T-cell (primary cell): Measurements from ENCODE around the gene RAF1. TPM values are rescaled to one million over a fixed set of nuclear protein-coding genes. Genes with fewer than 3 reads are reported as not detected.
A peak's percentile ranks its signal among the peaks of the same experiment; 100 is the strongest.

ENCODE experiments used
- ATAC-seq, 4 experiments: fragments of 200-7000 bp in 3 of 4; fragments of 150-1000 bp in 1 of 4; cut with Tn5 transposase; replicated peaks in 1 of 4; 1 replicate in 3 of 4; 2 replicates in 1 of 4; pipeline ENCODE4 v1.10.0; 2021; ENCODE audit warnings: moderate library complexity in 3 of 4, mild to moderate bottlenecking in 2 of 4, moderate number of reproducible peaks in 1 of 4
- CTCF ChIA-PET, 2 donors: fragments of 300-600 bp; sonication (Branson Sonifier 250); formaldehyde crosslinking; loops; one replicate each; lab custom pipeline; 2022; ENCODE audit warnings: antibody characterized with exemption in 2 of 2; lab: Charles Lee
- POLR2A ChIA-PET, 2 donors: fragments of 300-600 bp; sonication (Branson Sonifier 250); formaldehyde crosslinking; loops; one replicate each; lab custom pipeline; 2022; ENCODE audit warnings: antibody characterized with exemption in 2 of 2; lab: Charles Lee
- DNase-seq, 35 experiments: peaks; one replicate each; pipeline versions ENCODE4 v3.0.0 to v3.0.0-alpha.2; 2013 to 2023
- H3K27ac ChIP-seq: one replicate; pipeline ENCODE4 v1.5.1; 2013; ENCODE audit warnings: low read length
- H3K27me3 ChIP-seq, 2 experiments: replicated peaks in 1 of 2; 1 replicate in 1 of 2; 2 replicates in 1 of 2; pipeline versions ENCODE4 v1.6.1 to v1.7.0; 2013; ENCODE audit warnings: low read length in 1 of 2, mixed read lengths in 1 of 2; ENCODE audit not compliant: control insufficient read depth in 2 of 2, insufficient read depth in 2 of 2; ENCODE audit errors: extremely low read depth in 1 of 2
- H3K36me3 ChIP-seq, 2 donors: 1 replicate in 1 of 2; 2 replicates in 1 of 2; pipeline versions ENCODE4 v1.6.1 to v1.7.0; 2013; ENCODE audit warnings: low read length in 1 of 2; ENCODE audit not compliant: control insufficient read depth in 2 of 2, insufficient read depth in 1 of 2; ENCODE audit errors: extremely low read depth in 1 of 2
- H3K4me1 ChIP-seq, 2 experiments: 1 replicate in 1 of 2; 2 replicates in 1 of 2; pipeline versions ENCODE4 v1.6.1 to v1.7.0; 2013; ENCODE audit warnings: low read length in 2 of 2, mixed read lengths in 1 of 2; ENCODE audit not compliant: insufficient read depth in 2 of 2, control insufficient read depth in 1 of 2; ENCODE audit errors: extremely low read depth in 1 of 2
- H3K4me3 ChIP-seq, 2 donors: 1 replicate in 1 of 2; 2 replicates in 1 of 2; pipeline versions ENCODE4 v1.5.1 to v1.7.0; 2013; ENCODE audit warnings: mild to moderate bottlenecking in 2 of 2, low read length in 1 of 2, moderate library complexity in 1 of 2; ENCODE audit not compliant: control insufficient read depth in 1 of 2; ENCODE audit errors: extremely low read depth in 1 of 2
- H3K9me3 ChIP-seq: 2 replicates; pipeline ENCODE4 v1.7.0; 2013
- H3K27ac Mint-ChIP-seq, 2 donors: one replicate each; pipeline ENCODE4 v1.8.0; 2020 to 2021; ENCODE audit warnings: mild to moderate bottlenecking in 2 of 2, mixed read lengths in 2 of 2
- H3K27me3 Mint-ChIP-seq, 2 donors: one replicate each; pipeline ENCODE4 v1.8.0; 2021 to 2022; ENCODE audit warnings: mixed read lengths in 2 of 2
- H3K36me3 Mint-ChIP-seq: one replicate; pipeline ENCODE4 v1.8.0; 2021; ENCODE audit warnings: mixed read lengths
- H3K4me1 Mint-ChIP-seq, 3 donors: one replicate each; pipeline ENCODE4 v1.8.0; 2020 to 2022; ENCODE audit warnings: mixed read lengths in 3 of 3, mild to moderate bottlenecking in 1 of 3
- H3K4me3 Mint-ChIP-seq, 3 donors: one replicate each; pipeline ENCODE4 v1.8.0; 2020 to 2022; ENCODE audit warnings: mild to moderate bottlenecking in 3 of 3, mixed read lengths in 3 of 3, moderate library complexity in 3 of 3
- H3K9me3 Mint-ChIP-seq, 3 donors: one replicate each; pipeline ENCODE4 v1.8.0; 2020 to 2022; ENCODE audit warnings: mixed read lengths in 3 of 3
- WGBS: methylation state at CpG from one replicate; pipeline ENCODE4 v1.1.5; 2013; ENCODE audit warnings: missing lambda C conversion rate; ENCODE audit not compliant: insufficient coverage; 5-methylcytosine and 5-hydroxymethylcytosine counted together
- total RNA-seq, 35 experiments: library from RNA in 6 of 35; stranded (reverse) in 6 of 35; fragments of 120-200 nt in 1 of 35; gene quantifications; one replicate each; pipeline versions ENCODE4 v1.2.1 to v1.2.4 and lab custom pipeline; 2013 to 2026

The RAF1 gene
- total RNA-seq, 5 donors from 2014 or later (not counting 1 experiment from before 2014, with no cell fraction given), result 95.3 to 112 (median 105) TPM

- peaks cover 3% of the 10 kb centered on the region for H3K36me3 Mint-ChIP-seq
- 90% methylated on average over 2 of the region's 3 CpGs for WGBS
- H3K36me3 ChIP-seq, result no peaks in the 10 kb centered on the region
- H3K27me3 ChIP-seq, result peaks cover 0 to 16% of the 10 kb centered on the region in 2 experiments
- no peak overlapping the region for H3K27ac ChIP-seq
- peaks cover 16 to 17% of the 10 kb centered on the region in 2 experiments for H3K4me1 ChIP-seq
- H3K27me3 Mint-ChIP-seq, result peaks cover 10 to 19% of the 10 kb centered on the region in 2 donors
- H3K4me3 Mint-ChIP-seq, result peak overlapping the region in 1 of 3 donors; percentile 95
- DNase-seq, result no peak
- ChIA-PET CTCF (no interaction called here), POLR2A (no interaction called here)
- no peak overlapping the region for H3K4me3 ChIP-seq
- H3K27ac Mint-ChIP-seq, result no peak overlapping the region
- no peak for ATAC-seq
- H3K4me1 Mint-ChIP-seq, result peaks cover 65 to 68% (median 67%) of the 10 kb centered on the region in 3 donors
- no peaks in the 10 kb centered on the region for H3K9me3 ChIP-seq
- H3K9me3 Mint-ChIP-seq, result no peaks in the 10 kb centered on the region
Measured at GRCh38 chr3:12559520-12559919, 104.4 kb downstream of the RAF1 start.

- POLR2A ChIA-PET, result interaction anchor here (0.5 kb wide), 2 partner anchors 15 to 19 kb away, joined by 3 to 6 read pairs; no protein-coding TSS in a partner anchor
- Mint-ChIP-seq H3K27me3 (peaks cover 15 to 26% of the 10 kb centered on the region in 2 donors), H3K9me3 (no peaks in the 10 kb centered on the region), H3K4me1 (peaks cover 64 to 70% (median 67%) of the 10 kb centered on the region in 3 donors), H3K4me3 (peak overlapping the region; percentile 81 to 95 (median 90)), H3K27ac (no peak overlapping the region), H3K36me3 (no peaks in the 10 kb centered on the region)
- Histone ChIP-seq H3K27me3 (peaks cover 0 to 22% of the 10 kb centered on the region in 2 experiments), H3K36me3 (no peaks in the 10 kb centered on the region), H3K9me3 (no peaks in the 10 kb centered on the region), H3K4me1 (peaks cover 18 to 22% of the 10 kb centered on the region in 2 experiments), H3K4me3 (no peak overlapping the region), H3K27ac (no peak overlapping the region)
- WGBS, result 100% methylated on average over 3 of the region's 4 CpGs
- ATAC-seq (no peak), DNase-seq (no peak)
- CTCF ChIA-PET, result interaction anchor here in 1 of 2 donors (0.5 kb wide), 1 partner anchor 77 kb away, joined by 3 read pairs; no protein-coding TSS in a partner anchor
Measured at GRCh38 chr3:12558706-12559105, 105.2 kb downstream of the RAF1 start.

- Mint-ChIP-seq H3K36me3 (no peaks in the 10 kb centered on the region), H3K4me1 (peaks cover 62 to 72% (median 65%) of the 10 kb centered on the region in 3 donors), H3K9me3 (no peaks in the 10 kb centered on the region), H3K4me3 (peak overlapping the region; percentile 81 to 95 (median 90)), H3K27me3 (peaks cover 24 to 34% of the 10 kb centered on the region in 2 donors), H3K27ac (peak overlapping the region; percentile 76 to 89)
- H3K4me3 ChIP-seq, result peak overlapping the region; percentile 83 to 88
- H3K9me3 ChIP-seq, result no peaks in the 10 kb centered on the region
- peak overlapping the region; percentile 88 for H3K27ac ChIP-seq
- no peak for ATAC-seq
- H3K36me3 ChIP-seq, result no peaks in the 10 kb centered on the region
- no peak for DNase-seq
- ChIA-PET POLR2A (interaction anchor here in 1 of 2 donors (0.7 kb wide), 1 partner anchor 101 kb away, joined by 10 read pairs; no protein-coding TSS in a partner anchor), CTCF (no interaction called here)
- peaks cover 0 to 25% of the 10 kb centered on the region in 2 experiments for H3K27me3 ChIP-seq
- 0% methylated on average over 8 of the region's 18 CpGs for WGBS
- H3K4me1 ChIP-seq, result peaks cover 21 to 23% of the 10 kb centered on the region in 2 experiments
Measured at GRCh38 chr3:12557473-12558100, 106.3 kb downstream of the RAF1 start.

- Histone ChIP-seq H3K27me3 (peaks cover 0 to 33% of the 10 kb centered on the region in 2 experiments), H3K27ac (peak within 1 kb of the TSS; percentile 88), H3K36me3 (no peaks in the 10 kb centered on the region), H3K4me3 (peak within 1 kb of the TSS; percentile 83 to 88), H3K9me3 (no peaks in the 10 kb centered on the region), H3K4me1 (peaks cover 20 to 21% of the 10 kb centered on the region in 2 experiments)
- Mint-ChIP-seq H3K27me3 (peaks cover 24 to 34% of the 10 kb centered on the region in 2 donors), H3K4me3 (peak within 1 kb of the TSS; percentile 81 to 95 (median 90)), H3K4me1 (peaks cover 55 to 65% (median 58%) of the 10 kb centered on the region in 3 donors), H3K36me3 (no peaks in the 10 kb centered on the region), H3K27ac (peak within 1 kb of the TSS; percentile 88 to 89), H3K9me3 (no peaks in the 10 kb centered on the region)
- CTCF ChIA-PET, result no interaction called here
- ATAC-seq (peak; percentile 97 to 99 (median 98)), DNase-seq (peak; percentile 62 to 91 (median 79))
- POLR2A ChIA-PET, result interaction anchor here in 1 of 2 donors (0.7 kb wide), 1 partner anchor 102 kb away, joined by 10 read pairs; no protein-coding TSS in a partner anchor
- under 1% methylated on average over 77 of the region's 77 CpGs for WGBS
Measured at GRCh38 chr3:12556690-12557472, 107.0 kb downstream of the RAF1 start, which contains the start of gene MKRN2. Gene MKRN2 (plus strand): TSS chr3:12557087. CDS start chr3:12557151, 64 bp downstream.

GRCh38 chr3:12556314-12556689 lies 107.6 kb downstream of the RAF1 start:
- no peaks in the 10 kb centered on the region for H3K36me3 Mint-ChIP-seq
- ATAC-seq, result no peak
- Histone ChIP-seq H3K4me1 (peaks cover 19 to 21% of the 10 kb centered on the region in 2 experiments), H3K4me3 (peak overlapping the region; percentile 83 to 88), H3K9me3 (no peaks in the 10 kb centered on the region), H3K36me3 (no peaks in the 10 kb centered on the region), H3K27me3 (peaks cover 0 to 38% of the 10 kb centered on the region in 2 experiments), H3K27ac (no peak overlapping the region)
- 7% methylated on average over 7 of the region's 8 CpGs for WGBS
- ChIA-PET CTCF (interaction anchor here (0.6 to 1.0 kb wide), 2 partner anchors 76 to 108 kb away, joined by 3 to 4 read pairs; no protein-coding TSS in a partner anchor), POLR2A (no interaction called here)
- peak in 2 of 35 experiments; percentile 8 to 33 for DNase-seq
- peak overlapping the region; percentile 64 to 88 for H3K27ac Mint-ChIP-seq
- H3K4me1 Mint-ChIP-seq, result peaks cover 49 to 59% (median 52%) of the 10 kb centered on the region in 3 donors
- peak overlapping the region; percentile 81 to 95 (median 90) for H3K4me3 Mint-ChIP-seq
- H3K9me3 Mint-ChIP-seq, result no peaks in the 10 kb centered on the region
- H3K27me3 Mint-ChIP-seq, result peaks cover 24 to 34% of the 10 kb centered on the region in 2 donors
